HepG2 (cell line): ENCODE results near the gene RAB18. TPM values are rescaled to one million over a fixed set of nuclear protein-coding genes. Genes with fewer than 3 reads are reported as not detected.

Experiments
- ATAC-seq: fragments of 200-7000 bp; cut with Tn5 transposase; 3 replicates; pipeline ENCODE4 v1.9.1; 2020; ENCODE audit warnings: mild to moderate bottlenecking, moderate library complexity
- BruUV-seq: library from RNA; stranded (reverse); fragments of 400-500 nt; replicated peaks from 2 replicates; lab custom pipeline; 2021; lab: Mats Ljungman, UMichigan
- CTCF ChIA-PET: fragments of 300-600 bp; formaldehyde crosslinking; extraction: SDS; loops from one replicate; lab custom pipeline; 2021; ENCODE audit warnings: low total read pairs, inconsistent platforms, low intra/inter-chr PET ratio; lab: Yijun Ruan, JAX
- POLR2A ChIA-PET: fragments of 350-600 bp; sonication (Branson Sonifier 250); formaldehyde crosslinking; loops from one replicate; lab custom pipeline; 2020; ENCODE audit warnings: antibody characterized with exemption, inconsistent platforms; lab: Yijun Ruan, JAX
- DNase-seq: peaks from one replicate; pipeline ENCODE4 v3.0.0-alpha.2; 2015; ENCODE audit warnings: low spot score
- FAIRE-seq: peaks from 3 replicates; lab custom pipeline; 2011; peaks lifted over from hg19 to GRCh38; lab: Jason Lieb, UNC
- H2AFZ ChIP-seq: one replicate; pipeline ENCODE4 v1.6.1; 2011; ENCODE audit warnings: low read length, inconsistent platforms
- H3K27ac ChIP-seq: fragments of 300-600 bp; 3 replicates; pipeline ENCODE4 v1.8.0; 2011; ENCODE audit warnings: mixed run types, mild to moderate bottlenecking, mixed read lengths, low read length, inconsistent platforms; ENCODE audit not compliant: insufficient read depth; ENCODE audit errors: extremely low read length
- H3K27me3 ChIP-seq, 2 experiments: fragments of 200-600 bp in 1 of 2; 2 replicates in 1 of 2; 3 replicates in 1 of 2; pipeline versions ENCODE4 v1.6.0 to v1.8.0; 2011; ENCODE audit warnings: low read length in 2 of 2, mild to moderate bottlenecking in 2 of 2, moderate library complexity in 2 of 2, inconsistent platforms in 1 of 2; ENCODE audit not compliant: insufficient read depth in 2 of 2, control insufficient read depth in 1 of 2
- H3K36me3 ChIP-seq, 2 experiments: fragments of 200-600 bp in 1 of 2; replicated peaks in 1 of 2; 2 replicates in 1 of 2; 3 replicates in 1 of 2; pipeline versions ENCODE4 v1.5.1 to v1.8.0; 2011; ENCODE audit warnings: low read length in 2 of 2, inconsistent platforms in 1 of 2; ENCODE audit not compliant: insufficient read depth in 2 of 2, control insufficient read depth in 1 of 2
- H3K4me1 ChIP-seq: 2 replicates; pipeline ENCODE4 v1.5.1; 2012; ENCODE audit warnings: low read length, inconsistent platforms; ENCODE audit not compliant: insufficient read depth
- H3K4me2 ChIP-seq: 2 replicates; pipeline ENCODE4 v1.6.0; 2011; ENCODE audit warnings: low read depth, low read length, inconsistent platforms
- H3K4me3 ChIP-seq, 3 experiments: fragments of 200-600 bp in 1 of 3; sonication (generic), shearing (Covaris generic) in 1 of 3; replicated peaks in 1 of 3; 2 replicates each; pipeline ENCODE4 v1.5.1; 2011 to 2016; ENCODE audit warnings: low read length in 3 of 3, inconsistent platforms in 2 of 3, low read depth in 2 of 3, mild to moderate bottlenecking in 2 of 3, control low read depth in 1 of 3, mixed read lengths in 1 of 3; ENCODE audit not compliant: insufficient read depth in 1 of 3
- H3K79me2 ChIP-seq: one replicate; pipeline ENCODE4 v1.6.1; 2011; ENCODE audit warnings: low read length, inconsistent platforms; ENCODE audit not compliant: insufficient read depth
- H3K9ac ChIP-seq: 2 replicates; pipeline ENCODE4 v1.6.0; 2011; ENCODE audit warnings: mild to moderate bottlenecking, low read depth, low read length, inconsistent platforms; ENCODE audit not compliant: insufficient read depth
- H3K9me3 ChIP-seq: 2 replicates; pipeline ENCODE4 v1.5.1; 2012; ENCODE audit warnings: mild to moderate bottlenecking, low read length
- H4K20me1 ChIP-seq: 2 replicates; pipeline ENCODE4 v1.6.0; 2011; ENCODE audit warnings: inconsistent platforms, mild to moderate bottlenecking, low read length, moderate library complexity; ENCODE audit not compliant: insufficient read depth
- FIP1L1 ChIP-seq: fragments of 200-400 bp; formaldehyde crosslinking; IDR thresholded peaks from 2 replicates; pipeline ENCODE4 v1.6.1; 2018; ENCODE audit warnings: low read depth, mild to moderate bottlenecking, low read length, moderate library complexity, borderline replicate concordance; ENCODE audit not compliant: insufficient read depth
- FOSL1 ChIP-seq: sonication (generic); formaldehyde crosslinking; IDR thresholded peaks from 2 replicates; pipeline ENCODE4 v1.9.0; 2021; ENCODE audit warnings: missing genetic modification reagents, borderline replicate concordance
- HDAC6 ChIP-seq: fragments of 200-600 bp; sonication (generic); IDR thresholded peaks from 2 replicates; pipeline ENCODE4 v1.7.0; 2017; ENCODE audit warnings: mild to moderate bottlenecking, antibody characterized with exemption, low read length, low read depth
- RFX3 ChIP-seq: IDR thresholded peaks from 2 replicates; pipeline ENCODE4 v1.6.1; 2016; ENCODE audit warnings: missing biosample characterization, missing genetic modification reagents
- TBX2 ChIP-seq: sonication (generic); formaldehyde crosslinking; IDR thresholded peaks from 2 replicates; pipeline ENCODE4 v1.5.0; 2020; ENCODE audit warnings: missing genetic modification reagents, mild to moderate bottlenecking, borderline replicate concordance
- ZNF296 ChIP-seq: sonication (generic); formaldehyde crosslinking; conservative IDR thresholded peaks from 2 replicates; pipeline ENCODE4 v1.5.0; 2020; ENCODE audit warnings: mild to moderate bottlenecking, missing genetic modification reagents
- WGBS: methylation state at CpG from one replicate; pipeline ENCODE4 v1.1.6; 2017; ENCODE audit warnings: low lambda C conversion rate; 5-methylcytosine and 5-hydroxymethylcytosine counted together
- in situ Hi-C: cut with HindIII; loops from 2 replicates; pipeline ENCODE4 v1.10.0; 2017; ENCODE audit warnings: low pct_unique_long_range_greater_than_20kb; ENCODE audit not compliant: extremely low pct_ligation_motif_present
- intact Hi-C: fragments of 100-400 bp; cut with micrococcal nuclease; formaldehyde crosslinking; loops from one replicate; pipeline ENCODE4 v1.10.0; 2022; ENCODE audit not compliant: unreplicated experiment
- polyA plus RNA-seq, 8 experiments: library from polyadenylated mRNA; depleted of rRNA in 3 of 8; stranded (reverse) in 7 of 8; unstranded in 1 of 8; fragments of >200 nt; fragmentation: Illumina TruSeq in 4 of 8; extraction: Trizol in 4 of 8; gene quantifications; 2 replicates each; pipeline versions ENCODE4 v1.2.1 to v1.2.3, GENCODE V29; 2011 to 2016; ENCODE audit warnings: low read depth in 4 of 8, missing spikeins in 1 of 8, mixed read lengths in 1 of 8; ENCODE audit not compliant: insufficient read depth in 1 of 8
- total RNA-seq, 5 experiments: library from RNA; depleted of rRNA; stranded (reverse); fragments of >200 nt; fragmentation: Illumina TruSeq; extraction: Trizol; gene quantifications; 2 replicates each; pipeline ENCODE4 v1.2.3, GENCODE V29; 2016; ENCODE audit warnings: low read depth in 1 of 5
- TF ChIP-seq, protein P1 (sequence below): sonication (generic); formaldehyde crosslinking; IDR thresholded peaks from 2 replicates; pipeline ENCODE4 v1.5.1; 2020; ENCODE audit warnings: mild to moderate bottlenecking, moderate library complexity, missing genetic modification reagents

The RAB18 gene
- total and polyA plus RNA-seq, 2 of the 13 experiments (the other 11 are each of a cell fraction or from before 2014, with no cell fraction given): 22.3 to 69.1 TPM

DNA sequence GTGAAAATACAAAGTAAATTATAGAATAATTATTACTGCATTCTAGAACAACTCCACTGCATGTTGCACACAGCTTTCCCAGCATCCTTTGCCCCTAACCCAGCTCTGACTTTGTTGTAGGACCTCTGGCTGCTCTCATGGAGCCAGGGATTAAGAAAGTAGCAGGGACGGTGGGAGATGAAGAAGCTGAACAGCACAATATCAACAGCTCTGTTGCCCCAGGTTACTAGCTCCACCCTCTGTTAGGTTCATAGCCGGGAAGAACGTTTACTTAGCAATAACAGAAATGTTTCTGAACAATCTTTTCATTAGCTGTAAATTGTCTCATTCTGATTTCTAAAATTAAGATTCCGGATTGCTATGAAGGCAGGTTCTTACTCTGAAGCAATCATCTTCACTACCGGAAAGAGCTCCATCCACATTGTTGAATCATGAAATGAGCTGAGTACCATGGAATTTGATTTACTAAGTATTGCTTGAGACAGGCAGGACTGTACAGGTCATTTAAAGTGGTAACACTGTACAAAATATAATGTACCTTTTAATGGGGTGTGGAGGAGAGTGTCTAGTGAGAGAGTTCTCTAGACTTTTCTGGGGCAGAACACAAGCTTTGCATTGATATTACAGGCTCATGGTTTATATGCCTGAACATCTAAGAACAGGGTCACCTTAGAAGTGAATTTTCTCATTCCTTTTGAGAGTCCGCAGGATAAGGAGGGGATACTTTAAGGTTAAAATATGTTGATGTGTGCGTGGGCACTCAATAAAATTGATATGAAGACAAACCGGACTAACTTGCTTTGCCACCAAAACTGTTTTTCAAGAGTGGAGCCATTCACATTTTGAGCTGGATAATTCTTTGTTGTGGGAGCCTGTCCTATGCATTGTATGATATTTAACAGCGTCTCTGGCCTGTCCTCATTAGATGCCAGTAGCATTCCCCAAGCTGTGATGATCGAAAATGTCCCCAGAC is 20.8 kb upstream of the RAB18 start:
- CTCF ChIA-PET: no interaction called here
- no peaks in the 10 kb centered on the region for H3K27me3 ChIP-seq
- FAIRE-seq: no peak
- in situ Hi-C loops: no loop called here
- no peak for ATAC-seq
- TF ChIP-seq, protein P1, sequence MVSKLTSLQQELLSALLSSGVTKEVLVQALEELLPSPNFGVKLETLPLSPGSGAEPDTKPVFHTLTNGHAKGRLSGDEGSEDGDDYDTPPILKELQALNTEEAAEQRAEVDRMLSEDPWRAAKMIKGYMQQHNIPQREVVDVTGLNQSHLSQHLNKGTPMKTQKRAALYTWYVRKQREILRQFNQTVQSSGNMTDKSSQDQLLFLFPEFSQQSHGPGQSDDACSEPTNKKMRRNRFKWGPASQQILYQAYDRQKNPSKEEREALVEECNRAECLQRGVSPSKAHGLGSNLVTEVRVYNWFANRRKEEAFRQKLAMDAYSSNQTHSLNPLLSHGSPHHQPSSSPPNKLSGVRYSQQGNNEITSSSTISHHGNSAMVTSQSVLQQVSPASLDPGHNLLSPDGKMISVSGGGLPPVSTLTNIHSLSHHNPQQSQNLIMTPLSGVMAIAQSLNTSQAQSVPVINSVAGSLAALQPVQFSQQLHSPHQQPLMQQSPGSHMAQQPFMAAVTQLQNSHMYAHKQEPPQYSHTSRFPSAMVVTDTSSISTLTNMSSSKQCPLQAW: no peak
- TF ChIP-seq HDAC6 (no peak), ZNF296 (CRISPR knock-in tag) (no peak), FIP1L1 (no peak), FOSL1 (CRISPR knock-in tag) (no peak), TBX2 (CRISPR knock-in tag) (no peak), RFX3 (CRISPR knock-in tag) (0 out of 2 replicates have a peak, but pooled peaks have one; percentile 35)
- TF ChIP-seq, all 625 proteins: peak for 1
- no peak overlapping the region for H3K27ac ChIP-seq
- BruUV-seq: no TSS peak
- POLR2A ChIA-PET: no interaction called here
- intact Hi-C loops: no loop called here
- H3K36me3 ChIP-seq: no peaks in the 10 kb centered on the region
- H3K9ac ChIP-seq: no peak overlapping the region
- H4K20me1 ChIP-seq: no peaks in the 10 kb centered on the region
- no peaks in the 10 kb centered on the region for H3K4me1 ChIP-seq
- H3K79me2 ChIP-seq: no peaks in the 10 kb centered on the region
- H2AFZ ChIP-seq: no peak overlapping the region
- H3K9me3 ChIP-seq: no peaks in the 10 kb centered on the region
- H3K4me3 ChIP-seq: no peak overlapping the region
- no peak overlapping the region for H3K4me2 ChIP-seq
- no peak for DNase-seq
- 13% methylated on average over 10 of the region's 10 CpGs for WGBS
